Activated CD8-positive, alpha-beta memory T cell treated with anti-CD3 and anti-CD28 coated beads for 4 hours (primary cell): Measurements from ENCODE around the gene ZNF117.
"Not testable (repeated sequence)": the region's sequence is repeated elsewhere in the genome, so short reads cannot be mapped to it uniquely, and the experiment has no call there.

Experiments used
- DNase-seq, 2 donors: peaks; one replicate each; pipeline ENCODE4 v3.0.0-alpha.2; 2020; ENCODE audit warnings: low read depth in 2 of 2

The ZNF117 gene

DNA sequence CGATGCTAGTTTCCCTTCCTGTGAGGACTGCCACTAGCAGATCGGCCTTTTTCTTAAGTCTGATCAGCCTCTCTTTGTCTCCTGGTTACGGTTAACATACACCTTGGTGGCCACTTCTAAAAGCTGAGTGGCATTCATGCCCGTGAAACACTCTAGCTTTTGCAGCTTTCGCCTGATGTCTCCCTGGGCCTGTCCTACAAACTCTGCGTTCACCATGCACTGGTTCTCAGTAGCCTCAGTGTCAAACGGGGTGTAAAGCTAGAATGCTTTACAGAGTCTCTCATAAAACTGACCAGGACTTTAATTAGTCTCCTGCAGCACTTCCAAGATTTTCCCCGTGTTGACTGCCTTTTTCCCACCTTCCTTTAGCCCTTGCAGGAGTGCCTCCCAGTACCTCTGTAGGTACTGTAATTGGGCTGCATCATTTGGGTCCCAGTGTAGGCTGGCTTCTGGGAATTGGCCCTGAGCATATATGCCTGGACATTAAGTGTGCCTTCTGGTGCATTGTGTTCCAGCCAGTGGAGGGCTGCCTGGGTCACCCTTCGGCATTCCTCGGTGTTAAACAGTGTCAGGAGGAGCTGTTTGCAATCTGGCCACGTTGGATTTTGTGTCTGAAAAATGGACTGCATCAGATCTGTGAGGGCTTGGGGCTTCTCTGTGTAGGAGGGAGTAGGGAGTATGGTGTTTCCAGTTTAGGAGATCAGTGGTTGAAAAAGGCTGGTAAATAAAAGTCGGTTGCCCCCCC is 6.5 kb upstream of the ZNF117 start:
- DNase-seq = no peak

DNA sequence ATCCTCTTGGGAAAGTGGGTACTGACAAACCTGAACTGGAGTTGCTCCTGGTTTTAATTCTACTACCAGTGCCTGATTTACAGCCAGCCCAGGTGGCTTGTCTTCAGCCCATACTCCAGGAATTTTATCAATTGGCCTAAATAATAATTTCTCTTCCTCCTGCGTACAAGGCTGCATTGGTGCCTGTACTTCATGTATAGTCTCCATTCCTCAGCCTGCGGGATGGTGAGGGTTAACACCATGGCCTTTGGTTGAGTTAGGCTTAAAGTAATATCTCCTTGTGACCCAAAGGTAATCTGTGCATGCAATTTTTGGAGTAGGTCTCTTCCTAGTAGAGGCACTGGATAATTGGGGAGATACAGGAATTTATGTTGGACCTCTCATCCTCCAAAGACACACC is 5.5 kb upstream of the ZNF117 start:
- DNase-seq = no peak

DNA sequence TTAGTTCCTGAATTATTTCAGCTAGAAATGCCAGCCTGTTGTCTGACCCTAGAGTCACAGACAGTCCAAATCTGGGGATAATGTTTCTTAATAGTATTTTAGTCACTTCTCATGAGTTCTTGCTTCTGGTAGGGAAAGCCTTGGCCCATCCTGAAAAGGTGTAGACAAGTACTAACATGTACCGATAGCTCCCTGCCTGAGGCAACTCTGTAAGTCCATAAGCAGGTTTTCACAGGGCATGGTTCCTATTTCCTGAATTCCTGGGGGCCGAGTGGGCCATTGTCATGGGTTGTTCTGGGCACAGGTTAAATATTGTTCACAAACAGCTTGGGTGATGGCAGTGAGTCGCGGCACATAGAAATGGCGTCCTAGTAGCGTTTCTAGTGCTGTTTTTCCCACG is 3.1 kb upstream of the ZNF117 start:
- no peak for DNase-seq

DNA sequence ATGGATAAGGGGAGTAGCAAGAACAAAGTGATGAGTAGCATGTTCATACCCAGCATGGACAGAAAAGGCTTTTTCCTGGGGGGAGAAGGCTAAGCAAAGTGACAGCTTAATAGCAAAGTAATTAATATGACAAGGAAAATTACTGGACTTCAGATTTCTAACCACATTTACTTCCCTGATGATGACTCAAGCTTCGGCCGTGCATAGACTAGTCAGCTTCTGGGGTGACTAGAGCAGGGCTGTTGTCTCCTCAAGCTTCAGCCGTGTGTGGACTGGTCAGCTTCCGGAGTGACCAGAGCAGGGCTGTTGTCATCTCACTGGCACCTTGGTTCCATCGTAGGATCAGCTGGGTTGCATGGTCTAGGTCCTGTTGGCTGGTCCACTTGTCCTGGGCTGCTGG is 2.1 kb upstream of the ZNF117 start:
- no peak for DNase-seq

DNA sequence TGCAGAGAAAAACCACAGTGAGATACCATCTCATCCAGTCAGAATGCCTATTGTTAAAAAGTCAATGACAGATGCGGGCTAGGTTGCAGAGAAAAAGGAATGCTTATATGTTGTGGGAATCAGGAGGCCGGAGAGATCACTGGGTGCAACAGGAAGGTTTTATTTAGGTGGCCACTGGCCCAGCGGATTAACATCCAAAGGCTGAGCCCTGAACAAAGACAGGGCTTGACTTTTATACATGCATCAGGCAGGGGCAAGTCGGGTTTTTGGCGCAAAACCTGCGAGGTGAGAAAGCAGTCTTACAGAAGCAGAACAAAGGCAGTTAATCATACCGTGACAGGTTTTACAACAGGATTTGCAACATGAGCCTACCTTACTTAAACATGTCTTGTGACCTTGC is 620 bp downstream of the ZNF117 start:
- DNase-seq = no peak

DNA sequence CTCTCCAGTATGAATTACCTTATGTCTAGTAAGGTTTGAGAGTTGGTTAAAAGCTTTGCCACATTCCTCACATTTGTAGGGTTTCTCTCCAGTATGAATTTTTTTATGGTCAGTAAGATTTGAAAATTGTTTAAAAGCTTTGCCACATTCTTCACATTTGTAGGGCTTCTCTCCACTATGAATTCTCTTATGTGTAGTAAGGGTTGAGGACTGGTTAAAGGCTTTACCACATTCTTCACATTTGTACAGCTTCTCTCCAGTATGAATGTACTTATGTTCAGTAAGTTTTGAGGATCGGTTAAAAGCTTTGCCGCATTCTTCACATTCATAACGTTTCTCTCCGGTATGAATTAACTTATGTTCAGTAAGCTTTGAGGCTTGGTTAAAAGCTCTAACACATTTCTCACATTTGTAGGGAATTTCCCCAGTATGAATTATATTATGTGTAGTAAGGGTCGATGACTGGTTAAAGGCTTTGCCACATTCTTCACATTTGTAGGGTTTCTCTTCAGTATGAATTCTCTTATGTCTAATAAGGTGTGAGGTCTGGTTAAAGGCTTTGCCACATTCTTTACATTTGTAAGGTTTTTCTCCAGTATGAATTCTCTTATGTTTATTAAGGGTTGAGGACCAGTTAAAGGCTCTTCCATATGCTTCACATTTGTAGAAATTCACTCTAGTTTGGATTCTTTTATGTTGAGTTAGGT is 12.2 kb downstream of the ZNF117 start:
- no peak for DNase-seq

DNA sequence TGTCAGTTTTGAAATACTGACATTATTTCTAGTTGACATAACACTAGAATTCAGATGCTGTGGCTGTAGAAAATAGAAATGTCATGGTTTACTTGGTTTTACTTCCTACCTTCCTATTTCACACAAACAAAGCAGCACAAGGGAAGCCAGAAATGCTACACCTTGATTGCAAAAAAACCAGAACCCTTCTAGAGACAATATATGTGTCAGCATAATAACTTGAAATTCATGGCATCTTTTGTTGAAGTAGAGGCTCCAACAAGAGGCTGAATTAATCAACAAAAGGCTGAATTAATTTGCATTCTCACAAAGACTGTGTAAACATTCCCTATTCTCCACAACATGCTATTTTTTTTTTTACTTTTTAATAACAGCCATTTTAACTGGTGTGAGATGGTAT is 25.2 kb downstream of the ZNF117 start:
- no peak for DNase-seq

DNA sequence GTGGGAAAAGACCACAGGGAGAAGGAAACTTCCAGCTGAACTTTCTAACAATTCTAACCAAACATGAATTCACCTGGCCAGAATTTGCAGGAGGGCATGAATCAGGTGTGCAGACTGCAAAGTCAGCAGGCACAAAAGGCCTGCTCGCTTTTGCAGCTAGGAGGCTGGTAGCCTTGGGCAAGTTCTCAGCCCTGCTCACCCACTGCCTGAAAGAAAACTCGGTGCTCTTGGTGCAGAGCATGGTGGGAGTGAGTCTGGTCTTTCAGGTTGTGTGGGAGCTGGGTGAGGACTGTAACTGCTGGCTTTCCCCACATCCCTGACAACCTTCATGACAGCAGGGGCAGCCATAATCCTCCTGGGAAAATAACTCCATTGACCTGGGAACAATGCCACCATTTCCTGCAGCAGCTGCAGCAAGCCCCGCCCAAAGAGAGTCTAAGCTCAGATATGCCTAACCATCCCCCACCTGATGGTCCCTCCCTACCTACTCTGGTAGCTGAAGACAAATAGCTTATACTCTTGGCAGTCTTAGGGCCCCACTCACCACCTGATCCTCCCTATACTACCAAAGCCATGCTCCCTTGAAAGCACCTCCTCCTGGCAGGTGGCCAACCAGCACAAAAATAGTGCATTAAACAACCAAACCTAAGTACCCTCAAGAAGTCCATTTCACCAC is 31.6 kb downstream of the ZNF117 start:
- DNase-seq = no peak

DNA sequence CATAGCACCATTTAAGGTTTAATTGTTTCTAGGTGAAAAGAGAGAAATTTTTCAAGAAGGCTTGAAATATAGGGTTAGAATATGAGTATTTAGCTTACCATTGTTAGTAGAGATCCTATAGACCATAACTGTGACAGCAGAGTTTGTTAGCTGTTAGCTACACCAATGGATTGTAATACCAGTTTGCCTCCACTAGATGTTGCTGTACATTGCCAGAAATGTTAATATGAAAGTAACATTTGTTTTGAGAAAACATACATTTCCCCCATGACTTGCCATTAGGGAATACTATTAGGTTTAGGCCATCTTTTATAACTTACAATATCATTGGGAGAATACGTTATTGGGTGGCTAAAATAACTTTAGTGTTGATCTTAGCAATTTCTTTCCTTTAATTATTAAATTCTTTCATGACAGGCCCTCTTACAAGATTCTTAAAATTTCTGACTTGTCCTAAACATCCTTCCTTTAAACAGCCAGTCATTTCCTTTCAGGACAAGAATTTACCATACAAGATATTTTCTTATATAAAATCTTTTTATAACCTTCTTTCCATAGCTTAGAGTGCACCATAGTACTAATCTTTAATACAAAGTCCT is 39.5 kb downstream of the ZNF117 start:
- no peak for DNase-seq

DNA sequence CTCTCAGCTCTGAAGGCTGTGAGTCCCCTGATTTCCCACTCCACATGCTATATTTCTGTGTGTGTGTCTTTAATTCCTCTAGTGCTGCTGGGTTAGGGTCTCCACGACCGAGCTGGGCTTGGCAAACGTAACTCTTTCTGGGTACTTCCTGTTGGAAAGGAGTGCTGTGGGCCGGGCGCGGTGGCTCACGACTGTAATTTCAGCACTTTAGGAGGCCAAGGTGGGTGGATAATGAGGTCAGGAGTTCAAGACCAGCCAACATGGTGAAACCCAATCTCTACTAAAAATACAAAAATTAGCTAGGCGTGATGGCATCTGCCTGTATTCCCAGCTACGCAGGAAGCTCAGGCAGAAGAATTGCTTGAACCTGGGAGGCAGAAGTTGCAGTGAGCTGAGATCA is 40.2 kb downstream of the ZNF117 start:
- not testable (repeated sequence) for DNase-seq

DNA sequence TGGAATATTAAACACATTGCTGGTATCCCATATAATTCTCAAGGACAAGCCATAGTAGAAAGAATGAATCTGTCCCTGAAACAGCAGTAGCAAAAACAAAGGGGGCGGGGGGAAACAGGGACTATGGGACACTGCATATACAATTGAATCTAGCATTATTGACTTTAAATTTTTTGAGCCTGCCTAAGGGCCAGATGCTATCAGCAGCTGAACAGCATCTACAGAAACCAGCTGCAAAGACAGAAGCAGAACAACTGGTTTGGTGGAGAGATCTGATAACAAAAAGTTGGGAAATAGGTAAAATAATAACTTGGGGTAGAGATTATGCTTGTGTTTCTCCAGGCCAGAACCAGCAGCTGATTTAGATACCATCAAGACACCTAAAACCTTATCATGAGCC is 42.1 kb downstream of the ZNF117 start:
- not testable (repeated sequence) for DNase-seq

DNA sequence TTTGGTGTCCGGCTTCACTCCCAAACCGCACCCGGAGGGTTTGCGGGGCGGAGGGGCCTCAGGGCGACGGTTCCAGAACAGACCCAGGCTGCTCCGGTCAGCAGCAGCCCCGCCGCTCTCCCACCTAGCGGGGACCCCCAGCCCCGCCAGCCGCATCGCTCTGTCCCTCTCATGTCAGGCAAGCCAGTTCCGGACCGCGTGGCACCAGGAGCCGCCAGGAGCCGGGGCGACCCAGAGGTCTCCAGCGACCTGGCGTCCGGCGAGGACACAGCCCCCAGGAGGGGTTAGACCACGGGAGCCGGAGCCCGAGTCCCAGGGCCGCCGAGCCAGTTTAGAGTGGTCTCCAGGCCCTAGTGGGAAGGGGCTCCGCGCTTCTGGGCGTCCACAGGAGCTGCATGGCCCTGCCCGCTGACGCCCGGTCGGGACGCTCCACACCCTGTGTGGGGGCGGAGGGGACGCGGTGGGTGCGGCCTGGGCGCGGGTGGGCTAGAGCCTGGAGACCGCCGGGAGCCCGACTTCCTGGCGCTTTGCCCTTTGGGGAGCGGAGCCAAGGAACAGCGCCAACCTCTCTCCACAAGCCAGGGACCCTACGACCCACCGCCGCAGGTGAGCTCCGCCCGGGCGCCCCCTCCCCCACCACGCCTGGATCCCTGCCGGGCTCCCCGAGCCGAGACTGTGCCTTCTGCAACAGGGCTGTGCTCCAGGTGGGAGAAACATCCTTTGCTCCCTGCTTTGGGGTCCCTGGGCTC is 43.4 kb downstream of the ZNF117 start:
- no peak for DNase-seq

DNA sequence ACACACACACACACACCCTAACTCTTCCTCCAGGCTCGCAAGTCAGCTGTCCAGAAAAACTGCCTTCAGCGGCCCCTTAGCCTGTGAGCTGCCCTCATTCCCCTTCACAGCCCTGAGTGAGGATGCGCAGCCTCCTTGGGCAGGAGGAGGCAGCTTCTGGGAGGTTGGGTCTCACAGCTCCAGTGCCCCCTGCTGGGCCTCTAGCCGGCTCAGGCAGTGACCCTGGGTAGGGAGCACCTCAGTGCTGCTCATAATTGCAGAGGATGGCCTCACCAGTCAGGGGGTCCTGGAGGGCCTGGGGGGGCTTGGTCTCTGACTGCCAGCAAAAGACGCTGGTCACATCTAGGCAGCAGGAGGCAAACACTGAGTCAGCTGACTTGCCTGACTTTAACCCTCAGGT is 44.1 kb downstream of the ZNF117 start:
- DNase-seq = no peak

DNA sequence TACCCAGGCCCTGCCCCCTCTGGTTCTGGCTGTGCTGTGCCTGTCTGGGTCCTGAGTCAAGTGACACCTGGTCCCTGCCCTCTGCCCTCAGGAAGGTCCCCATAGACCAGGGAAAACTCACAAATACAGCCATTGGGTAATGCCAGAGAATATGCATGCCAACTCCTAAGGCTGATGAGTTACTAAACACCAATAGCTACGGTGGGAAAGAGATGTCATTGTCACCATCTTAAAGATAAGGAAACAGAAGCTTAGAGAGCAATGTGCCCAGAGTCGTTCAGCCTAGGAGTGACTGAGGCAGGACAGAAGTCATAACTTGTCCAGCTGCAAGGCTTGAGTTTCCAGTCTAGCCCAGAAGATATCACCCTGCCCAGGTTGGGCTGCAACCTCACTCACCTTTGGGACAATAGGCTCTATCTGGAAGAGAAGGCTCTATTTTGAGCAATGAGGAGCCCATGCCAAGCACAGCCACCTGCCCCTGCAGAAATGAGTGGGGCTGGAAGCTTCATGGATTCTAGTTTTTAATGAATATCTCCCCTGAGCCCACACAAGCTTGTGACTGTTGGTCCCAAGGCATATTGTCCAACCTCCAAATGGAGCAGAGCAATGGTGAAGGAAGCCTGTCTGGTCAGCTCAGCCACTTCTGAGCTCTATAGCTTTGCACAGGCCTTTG is 45.2 kb downstream of the ZNF117 start:
- no peak for DNase-seq

DNA sequence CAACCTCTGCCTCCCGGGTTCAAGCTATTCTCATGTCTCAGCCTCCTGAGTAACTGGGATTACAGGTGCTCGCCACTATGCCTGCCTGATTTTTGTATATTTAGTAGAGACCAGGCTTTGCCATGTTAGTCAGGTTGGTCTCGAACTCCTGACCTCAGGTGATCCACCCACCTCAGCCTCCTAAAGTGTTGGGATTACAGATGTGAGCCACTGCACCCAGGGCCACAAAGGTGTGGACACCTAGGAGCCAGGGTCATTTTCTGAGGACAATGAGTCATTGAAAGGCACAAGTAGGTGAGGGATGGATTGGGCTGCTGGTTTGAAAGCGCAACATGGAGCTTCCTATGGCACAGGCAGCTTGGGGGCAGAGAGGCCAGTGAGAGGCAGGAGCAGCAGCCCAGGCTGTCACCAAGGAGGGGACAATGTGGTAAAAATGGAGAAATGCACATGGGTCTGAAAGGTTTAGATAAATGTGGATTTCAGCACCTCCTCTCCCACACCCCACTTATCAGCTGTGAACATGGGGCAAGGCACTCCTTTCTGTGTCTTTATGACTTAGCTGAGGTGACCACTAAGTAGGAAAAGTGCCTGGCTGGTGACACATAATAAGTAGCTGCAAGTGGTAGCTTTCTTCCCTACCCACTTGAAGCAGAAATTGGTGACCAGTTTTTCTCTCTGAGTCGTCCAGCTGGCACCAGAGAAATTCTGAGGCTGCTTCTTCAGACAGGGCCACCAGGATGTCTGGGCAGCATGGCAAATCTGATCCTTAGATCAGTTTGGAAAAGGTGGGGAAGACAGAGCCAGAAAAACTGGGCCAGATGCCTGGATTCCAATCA is 46.0 kb downstream of the ZNF117 start:
- DNase-seq = not testable (repeated sequence)

DNA sequence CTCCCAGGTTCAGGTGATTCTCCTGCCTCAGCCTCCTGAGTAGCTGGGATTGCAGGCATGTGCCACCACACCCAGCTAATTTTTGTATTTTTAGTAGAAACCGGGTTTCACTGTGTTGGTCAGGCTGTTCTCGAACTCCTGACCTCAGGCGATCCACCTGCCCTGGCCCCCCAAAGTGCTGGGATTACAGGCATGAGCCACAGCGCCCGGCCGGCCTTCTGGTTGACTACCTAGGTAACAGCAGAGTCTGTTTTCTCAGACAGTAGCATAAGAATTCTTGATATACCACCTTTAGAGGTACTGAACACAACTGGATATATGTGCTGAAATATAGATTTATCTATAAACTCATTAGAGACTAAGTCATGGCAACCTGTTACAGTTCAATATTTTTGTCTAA is 50.8 kb downstream of the ZNF117 start:
- DNase-seq = not testable (repeated sequence)

DNA sequence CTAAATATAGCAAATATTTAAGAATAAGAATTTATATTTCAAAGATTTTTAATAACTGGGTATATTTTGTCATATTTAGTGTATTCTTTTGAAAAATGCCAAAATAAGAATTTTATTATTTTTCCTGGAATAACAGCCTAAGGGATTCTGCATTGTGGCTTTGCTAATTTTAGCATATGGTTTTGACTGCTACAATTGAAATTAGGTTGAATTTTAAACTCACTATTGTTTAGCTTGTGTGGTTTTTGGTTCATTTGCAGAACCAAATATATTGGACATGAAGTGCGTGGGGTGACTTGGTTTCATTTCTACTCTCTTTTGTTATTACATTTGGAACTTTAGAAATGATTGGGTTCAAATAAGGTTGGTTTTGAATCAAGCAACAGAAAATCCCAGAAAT is 52.3 kb downstream of the ZNF117 start:
- DNase-seq = no peak

DNA sequence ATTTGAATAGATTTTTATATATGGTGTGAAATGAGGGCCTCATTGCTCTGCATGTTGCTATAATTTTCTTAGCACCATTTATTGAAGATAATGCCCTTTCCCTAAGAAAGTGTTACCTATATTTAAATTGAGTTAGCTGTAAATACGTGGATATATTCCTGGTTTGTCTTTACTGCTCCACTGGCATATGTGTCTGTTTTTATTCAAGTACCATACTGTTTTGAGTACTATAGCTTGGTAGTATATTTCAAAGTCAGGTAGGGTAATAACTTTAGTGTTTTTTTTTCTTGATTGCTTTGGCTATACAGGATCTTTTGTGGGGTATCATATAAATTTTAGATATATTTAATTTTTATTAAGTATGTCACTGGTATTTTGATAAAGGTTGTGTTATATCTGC is 56.4 kb downstream of the ZNF117 start:
- no peak for DNase-seq

DNA sequence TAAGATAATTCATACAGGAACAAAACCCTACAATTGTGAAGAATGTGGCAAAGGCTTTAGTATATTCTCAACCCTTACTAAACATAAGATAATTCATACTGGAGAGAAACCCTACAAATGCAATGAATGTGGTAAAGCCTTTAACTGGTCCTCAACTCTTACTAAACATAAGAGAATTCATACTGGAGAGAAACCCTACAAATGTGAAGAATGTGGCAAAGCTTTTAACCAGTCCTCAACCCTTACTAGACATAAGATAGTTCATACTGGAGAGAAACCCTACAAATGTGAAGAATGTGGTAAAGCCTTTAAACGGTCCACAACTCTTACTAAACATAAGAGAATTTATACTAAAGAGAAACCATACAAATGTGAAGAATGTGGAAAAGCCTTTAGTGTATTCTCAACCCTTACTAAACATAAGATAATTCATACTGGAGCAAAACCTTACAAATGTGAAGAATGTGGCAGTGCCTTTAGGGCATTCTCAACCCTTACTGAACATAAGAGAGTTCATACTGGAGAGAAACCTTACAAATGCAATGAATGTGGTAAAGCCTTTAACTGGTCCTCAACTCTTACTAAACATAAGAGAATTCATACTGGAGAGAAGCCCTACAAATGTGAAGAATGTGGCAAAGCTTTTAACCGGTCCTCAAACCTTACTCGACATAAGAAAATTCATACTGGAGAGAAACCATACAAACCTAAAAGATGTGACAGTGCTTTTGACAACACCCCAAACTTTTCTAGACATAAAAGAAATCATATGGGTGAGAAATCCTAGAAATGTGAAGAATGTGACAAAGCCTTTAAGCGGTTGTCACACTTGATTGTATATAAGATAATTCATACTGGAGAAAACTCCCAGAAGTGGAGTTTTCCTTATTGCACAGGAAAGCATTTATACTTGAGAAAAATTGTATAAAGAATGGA is 62.3 kb downstream of the ZNF117 start:
- DNase-seq = not testable (repeated sequence)
